ENCODE data around the gene GUCY1A1.

GUCY1A1 gene

DNA sequence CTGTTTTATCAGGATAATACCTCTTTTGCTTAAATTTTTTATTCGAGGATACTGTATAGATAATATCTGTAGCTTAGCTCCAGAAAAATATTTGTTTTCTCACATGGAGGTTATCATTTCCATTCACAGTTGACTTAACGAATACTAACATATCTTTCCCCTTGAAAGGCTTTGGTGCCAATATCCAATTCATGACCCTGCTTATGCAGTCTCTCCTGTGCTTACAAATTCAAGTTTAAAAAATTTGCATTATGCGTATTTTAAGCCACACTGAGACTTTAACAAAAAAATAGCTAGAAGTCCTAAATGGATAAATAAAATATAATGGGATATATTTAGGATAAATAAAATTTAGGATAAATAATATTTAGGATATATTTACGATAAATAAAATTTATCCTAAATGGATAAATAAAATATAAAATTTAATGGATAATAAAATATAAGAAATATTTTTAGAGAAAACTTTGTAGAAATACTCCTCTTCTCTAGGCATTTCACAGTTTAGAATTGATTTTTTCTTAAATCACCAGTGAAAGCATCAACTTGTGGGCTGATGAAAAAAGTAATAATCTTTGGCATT lies 114.7 kb downstream of the GUCY1A1 start:
- H3K27me3 Mint-ChIP-seq, result peaks cover 4% of the 10 kb centered on the region
- no peaks in the 10 kb centered on the region for H3K4me1 Mint-ChIP-seq (ENCODE audit: low read depth)
- H3K9me3 Mint-ChIP-seq (ENCODE audit: low read depth), result no peaks in the 10 kb centered on the region

More for the DNA sequence above, 114.7 kb downstream of the GUCY1A1 start:
- Mint-ChIP-seq H3K27ac (no peak overlapping the region), H3K4me3 (no peak overlapping the region), H3K36me3 (no peaks in the 10 kb centered on the region)

Data from activated naive CD8-positive, alpha-beta T cell (primary cell).